A549 (cell line): Measurements from ENCODE around the gene OXLD1. TPM values are rescaled to one million over a fixed set of nuclear protein-coding genes. Genes with fewer than 3 reads are reported as not detected.

Source experiments
- ATAC-seq, 2 experiments: fragments of 200-7000 bp in 1 of 2; fragments of >200 bp in 1 of 2; cut with Nextera tagmentation in 1 of 2; cut with Tn5 transposase in 1 of 2; 3 replicates each; pipeline versions ENCODE4 v1.8.0 to v1.9.1; 2018 to 2020; ENCODE audit warnings: mild to moderate bottlenecking in 1 of 2, moderate library complexity in 1 of 2
- CTCF ChIA-PET: fragments of 300-600 bp; sonication (Branson Sonifier 250); formaldehyde crosslinking; extraction: SDS; loops from one replicate; lab custom pipeline; 2021; ENCODE audit warnings: antibody characterized with exemption, inconsistent platforms; lab: Yijun Ruan, JAX
- POLR2A ChIA-PET: fragments of 350-600 bp; formaldehyde crosslinking; extraction: SDS; loops from one replicate; lab custom pipeline; 2021; ENCODE audit warnings: antibody characterized with exemption, inconsistent platforms; lab: Yijun Ruan, JAX
- DNase-seq, 2 experiments: peaks; one replicate each; pipeline versions ENCODE4 v3.0.0 to v3.0.0-alpha.2; 2011 to 2016; ENCODE audit warnings: low read depth in 1 of 2, low spot score in 1 of 2
- FAIRE-seq: peaks from 2 replicates; lab custom pipeline; 2011; peaks lifted over from hg19 to GRCh38; lab: Jason Lieb, UNC
- H3K27ac ChIP-seq, 2 experiments: fragments of >200 bp; sonication (Bioruptor Twin); formaldehyde crosslinking; 3 replicates each; pipeline ENCODE4 v1.5.1; 2016 to 2017
- H3K4me1 ChIP-seq: fragments of >200 bp; sonication (Bioruptor Twin); formaldehyde crosslinking; 3 replicates; pipeline ENCODE4 v1.6.1; 2016
- H3K4me2 ChIP-seq: fragments of >200 bp; sonication (Bioruptor Twin); formaldehyde crosslinking; 3 replicates; pipeline ENCODE4 v1.6.1; 2016
- H3K4me3 ChIP-seq: fragments of >200 bp; sonication (Bioruptor Twin); formaldehyde crosslinking; 3 replicates; pipeline ENCODE4 v1.5.1; 2016
- H3K9me3 ChIP-seq: fragments of >200 bp; sonication (Bioruptor Twin); formaldehyde crosslinking; 3 replicates; pipeline ENCODE4 v1.6.1; 2016
- BCL3 ChIP-seq: fragments of >200 bp; sonication (Bioruptor Twin); formaldehyde crosslinking; IDR thresholded peaks from 3 replicates; pipeline ENCODE4 v1.6.1; 2016
- FOSL2 ChIP-seq, 2 experiments: fragments of 450-650 bp in 1 of 2; fragments of >200 bp in 1 of 2; sonication (Bioruptor Twin) in 1 of 2; formaldehyde crosslinking; IDR thresholded peaks; 2 replicates each; pipeline versions ENCODE4 v1.5.0 to v1.6.1; 2016 to 2020; ENCODE audit warnings: mild to moderate bottlenecking in 1 of 2, moderate library complexity in 1 of 2
- FOXS1 ChIP-seq: fragments of 250-450 bp; sonication (Bioruptor Pico); IDR thresholded peaks from 2 replicates; pipeline ENCODE4 v1.5.0; 2020; ENCODE audit warnings: mild to moderate bottlenecking, moderate library complexity
- HOXA7 ChIP-seq: fragments of 250-450 bp; sonication (Bioruptor Pico); IDR thresholded peaks from 2 replicates; pipeline ENCODE4 v1.5.0; 2020; ENCODE audit warnings: mild to moderate bottlenecking, moderate library complexity
- MAFK ChIP-seq: fragments of 450-650 bp; IDR thresholded peaks from 2 replicates; pipeline ENCODE4 v1.6.1; 2014; ENCODE audit not compliant: partially characterized antibody
- MAX ChIP-seq: IDR thresholded peaks from 2 replicates; pipeline ENCODE4 v1.6.1; 2012
- MAZ ChIP-seq: fragments of 150-350 bp; IDR thresholded peaks from 2 replicates; pipeline ENCODE4 v1.6.1; 2014; ENCODE audit warnings: antibody characterized with exemption, low read depth, low read length, borderline replicate concordance
- MYC ChIP-seq: IDR thresholded peaks from 2 replicates; pipeline ENCODE4 v1.6.1; 2012; ENCODE audit warnings: mild to moderate bottlenecking, inconsistent platforms, low read length, improper control_type of control experiment, borderline replicate concordance
- NR3C1 ChIP-seq: fragments of >200 bp; sonication (Bioruptor Twin); formaldehyde crosslinking; IDR thresholded peaks from 3 replicates; pipeline ENCODE4 v1.6.1; 2017
- POLR2AphosphoS2 ChIP-seq: conservative IDR thresholded peaks from 2 replicates; pipeline ENCODE4 v1.6.1; 2012; ENCODE audit warnings: low read length, improper control_type of control experiment, inconsistent platforms
- RARB ChIP-seq: fragments of 250-450 bp; sonication (Bioruptor Pico); IDR thresholded peaks from 2 replicates; pipeline ENCODE4 v1.8.0; 2021; ENCODE audit warnings: mild to moderate bottlenecking, moderate library complexity
- REST ChIP-seq: fragments of 200-600 bp; sonication (generic); IDR thresholded peaks from 2 replicates; pipeline ENCODE4 v1.6.1; 2016; ENCODE audit warnings: antibody characterized with exemption, mild to moderate bottlenecking, moderate library complexity
- RFX5 ChIP-seq: fragments of 450-650 bp; IDR thresholded peaks from 2 replicates; pipeline ENCODE4 v1.7.1; 2014; ENCODE audit warnings: antibody characterized with exemption, mild to moderate bottlenecking, moderate library complexity
- RNF2 ChIP-seq: fragments of 200-600 bp; sonication (generic); IDR thresholded peaks from 2 replicates; pipeline ENCODE4 v1.6.1; 2016; ENCODE audit warnings: low read depth, mild to moderate bottlenecking, antibody characterized with exemption, moderate library complexity, borderline replicate concordance
- SMC3 ChIP-seq: fragments of >200 bp; sonication (Bioruptor Twin); formaldehyde crosslinking; IDR thresholded peaks from 3 replicates; pipeline ENCODE4 v1.6.1; 2018; ENCODE audit warnings: inconsistent platforms
- TP53 ChIP-seq: fragments of 250-450 bp; sonication (Bioruptor Pico); IDR thresholded peaks from 2 replicates; pipeline ENCODE4 v1.5.0; 2021; ENCODE audit warnings: mild to moderate bottlenecking, moderate library complexity
- ZFP36 ChIP-seq: fragments of 450-650 bp; IDR thresholded peaks from 2 replicates; pipeline ENCODE4 v1.6.1; 2014; ENCODE audit warnings: borderline replicate concordance; ENCODE audit not compliant: partially characterized antibody
- ZSCAN20 ChIP-seq: fragments of 250-450 bp; sonication (Bioruptor Pico); IDR thresholded peaks from 2 replicates; pipeline ENCODE4 v1.8.0; 2022; ENCODE audit warnings: mild to moderate bottlenecking, moderate library complexity
- WGBS: methylation state at CpG from one replicate; pipeline ENCODE4 v1.1.6; 2017; ENCODE audit errors: missing lambda C conversion rate; 5-methylcytosine and 5-hydroxymethylcytosine counted together
- polyA plus RNA-seq, 4 experiments: library from polyadenylated mRNA; depleted of rRNA in 3 of 4; stranded (reverse); fragments of >200 nt; fragmentation: RNase III in 1 of 4; extraction: RNeasy Plus Mini Kit Qiagen cat#74134 plus additional on column Dnase treatment in 1 of 4; gene quantifications; 2 replicates in 3 of 4; 3 replicates in 1 of 4; pipeline ENCODE4 v1.2.3, GENCODE V29; 2011 to 2017

The OXLD1 gene
- polyA plus RNA-seq, 2 of the 4 experiments (the other 2 are of a cell fraction) = 38.7 to 47.1 TPM

- H3K4me3 ChIP-seq = no peak overlapping the region
- no peak overlapping the region for H3K4me2 ChIP-seq
- ChIA-PET POLR2A (no interaction called here), CTCF (interaction anchor here (0.8 to 3.0 kb wide), 4 partner anchors 10 to 25 kb away, joined by 3 to 19 read pairs (median 5); partner anchors contain the start of gene MRPL12)
- no peaks in the 10 kb centered on the region for H3K9me3 ChIP-seq
- TF ChIP-seq POLR2AphosphoS2 (no peak), RARB (CRISPR knock-in tag) (no peak), FOXS1 (no peak), SMC3 (no peak), MAFK (no peak), MYC (no peak), HOXA7 (CRISPR knock-in tag) (no peak), NR3C1 (no peak), BCL3 (no peak), MAX (no peak), FOSL2 (IDR thresholded peaks at IDR 0.05) (no peak), FOSL2 (CRISPR knock-in tag; IDR thresholded peaks at IDR 0.05) (no peak), REST (no peak), TP53 (no peak)
- ATAC-seq = no peak
- H3K4me1 ChIP-seq = peaks cover 8% of the 10 kb centered on the region
- H3K27ac ChIP-seq = no peak overlapping the region
- DNase-seq = no peak
- WGBS = 90% methylated on average over 18 of the region's 18 CpGs
- no peak for FAIRE-seq
These were observed 23.7 kb upstream of the OXLD1 start for GRCh38 chr17:81690066-81690465.

- 95% methylated on average over 14 of the region's 14 CpGs for WGBS
- H3K27ac ChIP-seq = no peak overlapping the region
- TF ChIP-seq ZFP36 (no peak), FOXS1 (no peak), RNF2 (no peak), ZSCAN20 (CRISPR knock-in tag) (no peak), MAZ (no peak), RFX5 (no peak)
- POLR2A ChIA-PET = no interaction called here
- DNase-seq (no peak), FAIRE-seq (no peak), ATAC-seq (no peak)
- peaks cover 11% of the 10 kb centered on the region for H3K4me1 ChIP-seq
- H3K4me2 ChIP-seq = no peak overlapping the region
- no peak overlapping the region for H3K4me3 ChIP-seq
- CTCF ChIA-PET = no interaction called here
- H3K9me3 ChIP-seq = no peaks in the 10 kb centered on the region
These were observed 22.2 kb upstream of the OXLD1 start for GRCh38 chr17:81688616-81689015.
